ENCODE data around the gene HTR4.

- TF ChIP-seq, protein P1, sequence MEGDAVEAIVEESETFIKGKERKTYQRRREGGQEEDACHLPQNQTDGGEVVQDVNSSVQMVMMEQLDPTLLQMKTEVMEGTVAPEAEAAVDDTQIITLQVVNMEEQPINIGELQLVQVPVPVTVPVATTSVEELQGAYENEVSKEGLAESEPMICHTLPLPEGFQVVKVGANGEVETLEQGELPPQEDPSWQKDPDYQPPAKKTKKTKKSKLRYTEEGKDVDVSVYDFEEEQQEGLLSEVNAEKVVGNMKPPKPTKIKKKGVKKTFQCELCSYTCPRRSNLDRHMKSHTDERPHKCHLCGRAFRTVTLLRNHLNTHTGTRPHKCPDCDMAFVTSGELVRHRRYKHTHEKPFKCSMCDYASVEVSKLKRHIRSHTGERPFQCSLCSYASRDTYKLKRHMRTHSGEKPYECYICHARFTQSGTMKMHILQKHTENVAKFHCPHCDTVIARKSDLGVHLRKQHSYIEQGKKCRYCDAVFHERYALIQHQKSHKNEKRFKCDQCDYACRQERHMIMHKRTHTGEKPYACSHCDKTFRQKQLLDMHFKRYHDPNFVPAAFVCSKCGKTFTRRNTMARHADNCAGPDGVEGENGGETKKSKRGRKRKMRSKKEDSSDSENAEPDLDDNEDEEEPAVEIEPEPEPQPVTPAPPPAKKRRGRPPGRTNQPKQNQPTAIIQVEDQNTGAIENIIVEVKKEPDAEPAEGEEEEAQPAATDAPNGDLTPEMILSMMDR (conservative IDR thresholded peaks at IDR 0.05; ENCODE audit: low read length): no peak
- no peak for TF ChIP-seq EZH2phosphoT487 (IDR thresholded peaks at IDR 0.05; ENCODE audit: borderline replicate concordance, low read depth, low read length)
Measured at GRCh38 chr5:148663509-148663908, 9.2 kb upstream of the HTR4 start.
